ENCODE measurements around the gene DSTN.

Gene DSTN

GRCh38 chr20:17584689-17585088, 14.8 kb downstream of the DSTN start:
- DNase-seq: no peak

DNA sequence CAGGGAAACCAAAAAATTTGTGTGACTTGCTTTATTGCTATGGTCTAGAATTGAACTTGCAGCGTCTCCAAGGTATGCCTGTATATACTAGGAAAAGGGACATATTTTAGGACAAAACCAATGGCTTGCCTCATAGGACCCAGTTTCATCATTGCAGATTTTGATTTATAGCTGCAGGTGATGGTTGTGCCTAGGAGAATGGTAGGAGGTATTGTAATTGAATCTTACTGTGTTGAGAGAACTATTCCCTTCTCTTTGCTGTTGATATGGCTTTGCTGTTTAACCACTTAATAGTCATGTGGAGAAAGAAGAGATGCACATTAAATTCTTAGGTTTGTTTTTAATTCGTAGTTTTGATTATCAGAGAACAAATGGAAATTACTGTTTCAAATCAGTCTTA, 16.4 kb downstream of the DSTN start:
- no peak for DNase-seq

DNA sequence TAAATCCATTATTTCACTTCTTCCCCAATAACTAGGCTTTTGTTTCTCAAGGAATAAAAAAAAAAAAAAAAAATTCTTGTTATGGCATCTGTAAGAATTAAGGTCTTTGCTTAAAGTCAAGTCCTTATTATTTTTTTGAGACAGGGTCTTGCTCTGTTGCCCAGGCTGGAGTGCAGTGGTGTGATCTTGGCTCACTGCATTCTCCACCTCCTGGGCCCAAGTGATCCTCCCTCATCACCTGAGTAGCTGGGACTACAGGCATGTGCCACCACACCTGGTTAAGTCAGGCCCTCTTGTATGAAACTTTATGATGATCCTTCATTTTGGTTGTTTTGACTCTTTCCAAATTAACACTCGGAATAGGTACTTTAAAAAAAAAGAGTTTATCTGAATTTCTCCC, 17.3 kb downstream of the DSTN start:
- DNase-seq: no peak

GRCh38 chr20:17587824-17588223, 17.9 kb downstream of the DSTN start:
- DNase-seq: no peak

DNA sequence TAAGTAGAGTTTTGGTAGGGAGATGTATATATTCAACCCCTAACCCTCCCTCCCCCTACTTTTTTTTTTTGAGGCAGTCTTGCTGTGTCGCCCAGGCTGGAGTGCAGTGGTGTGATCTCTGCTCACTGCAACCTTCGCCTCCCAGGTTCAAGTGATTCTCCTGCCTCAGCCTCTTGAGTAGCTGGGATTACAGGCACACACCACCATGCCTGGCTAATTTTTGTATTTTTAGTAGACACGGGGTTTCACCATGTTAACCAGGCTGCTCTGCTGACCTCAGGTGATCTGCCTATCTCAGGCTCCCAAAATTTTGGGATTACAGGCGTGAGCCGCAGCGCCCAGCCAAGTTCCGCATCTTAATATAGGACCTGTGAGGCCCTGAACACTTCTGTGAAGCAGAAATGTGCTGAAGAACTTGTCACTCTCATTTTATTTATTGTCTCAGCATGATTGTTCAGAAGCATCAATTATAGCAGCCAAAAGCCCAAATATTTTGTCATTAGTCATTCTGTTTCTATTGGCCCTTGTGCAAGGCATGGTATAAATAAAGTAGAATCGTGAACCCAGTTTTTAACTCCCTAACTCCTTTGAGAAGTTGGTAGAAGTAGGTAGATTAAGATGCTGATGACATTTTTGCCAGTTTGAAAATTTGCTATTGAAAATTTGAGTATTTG, 19.4 kb downstream of the DSTN start:
- DNase-seq: no peak

DNA sequence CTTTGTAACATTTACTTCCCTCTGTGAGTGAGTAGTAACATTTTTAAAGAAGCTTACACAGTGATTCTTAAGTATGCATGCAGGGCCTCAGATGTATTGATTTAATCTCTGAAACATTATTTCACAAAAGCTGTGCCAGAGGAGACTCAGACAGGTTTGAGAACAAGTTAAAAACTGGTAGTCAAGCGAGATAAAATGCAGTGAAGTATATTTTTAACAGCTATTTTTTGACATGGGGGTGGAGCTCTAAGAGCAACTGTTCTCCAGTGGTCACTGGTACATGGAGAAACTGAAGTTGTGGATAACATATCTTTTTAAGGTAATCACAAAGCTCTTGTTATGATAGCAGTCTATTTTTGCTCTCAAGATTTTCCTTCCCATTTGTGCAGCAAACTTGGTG, 20.4 kb downstream of the DSTN start:
- no peak for DNase-seq

- DNase-seq: no peak
Observed at GRCh38 chr20:17593902-17594301, 24.0 kb downstream of the DSTN start.

- DNase-seq: no peak
Observed at GRCh38 chr20:17594443-17594842, 24.6 kb downstream of the DSTN start.

GRCh38 chr20:17595856-17596255, 26.0 kb downstream of the DSTN start:
- no peak for DNase-seq

GRCh38 chr20:17598013-17598550, 28.2 kb downstream of the DSTN start:
- DNase-seq: no peak

DNA sequence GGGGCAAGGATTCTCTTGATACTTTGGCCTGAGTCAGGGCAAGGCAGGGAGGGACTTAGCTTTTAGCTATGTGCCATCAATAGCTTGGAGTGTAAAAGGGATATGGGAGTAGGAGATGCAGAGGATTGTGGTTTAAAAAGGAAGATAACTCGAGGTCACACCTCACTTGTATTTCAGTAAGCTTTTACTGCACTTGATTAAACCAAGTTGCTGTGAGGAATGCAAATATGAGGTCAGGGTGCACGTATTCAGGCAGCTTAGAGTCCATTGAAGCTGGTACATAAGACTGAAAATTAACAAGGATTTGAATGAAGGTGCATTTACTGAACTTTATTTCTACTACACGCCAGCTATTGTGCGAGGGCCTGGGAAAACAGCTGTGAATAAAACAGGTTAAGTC, 32.1 kb downstream of the DSTN start:
- DNase-seq: no peak

DNA sequence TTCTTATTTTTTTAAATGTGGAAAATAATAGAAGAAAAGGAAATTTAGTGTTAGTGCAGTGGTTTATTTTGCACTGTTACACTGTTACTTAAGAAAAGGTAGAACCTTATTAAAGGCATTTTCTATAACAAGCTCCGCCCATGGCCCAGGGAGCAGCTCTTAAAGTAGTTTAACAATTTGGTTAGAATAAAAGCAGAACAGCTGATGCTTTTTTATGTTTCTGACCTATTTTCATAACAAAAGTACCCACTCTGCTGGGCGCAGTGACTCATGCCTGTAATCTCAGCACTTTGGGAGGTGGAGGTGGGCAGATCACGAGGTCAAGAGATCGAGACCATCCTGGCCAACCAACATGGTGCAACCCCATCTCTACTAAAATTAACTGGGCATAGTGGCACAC, 32.6 kb downstream of the DSTN start:
- DNase-seq: no peak

- DNase-seq: no peak
Observed at GRCh38 chr20:17605131-17605660, 35.3 kb downstream of the DSTN start.

GRCh38 chr20:17606001-17606400, 36.1 kb downstream of the DSTN start:
- no peak for DNase-seq

GRCh38 chr20:17608701-17609497, 39.0 kb downstream of the DSTN start:
- DNase-seq: no peak

DNA sequence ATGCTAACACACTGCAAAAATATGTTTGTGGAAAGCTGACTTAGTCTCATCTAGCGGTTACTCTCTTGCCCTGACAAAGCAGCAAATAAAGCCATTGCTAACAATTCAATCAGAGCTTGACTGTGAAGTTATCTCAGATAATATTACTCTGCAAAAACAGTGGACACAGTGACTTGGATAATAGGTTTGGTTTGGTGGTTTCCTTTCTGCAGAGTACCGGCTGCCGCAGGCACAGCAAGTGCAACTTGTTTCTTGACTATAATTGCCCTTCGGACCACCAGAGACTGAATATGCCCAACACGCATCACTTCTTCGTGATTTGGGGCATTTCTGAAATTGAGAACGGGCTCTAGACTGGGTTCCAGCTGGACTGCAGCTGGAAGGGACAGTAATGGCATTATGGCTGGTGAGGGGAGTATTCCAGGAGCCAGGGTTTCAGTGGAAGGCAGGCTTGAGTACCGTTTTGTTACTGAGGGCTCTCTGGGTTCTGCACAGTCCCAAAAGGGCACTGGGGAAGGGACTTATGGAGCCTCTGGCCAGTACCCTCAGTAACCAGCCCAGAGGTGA, 40.0 kb downstream of the DSTN start:
- DNase-seq: no peak

DNA sequence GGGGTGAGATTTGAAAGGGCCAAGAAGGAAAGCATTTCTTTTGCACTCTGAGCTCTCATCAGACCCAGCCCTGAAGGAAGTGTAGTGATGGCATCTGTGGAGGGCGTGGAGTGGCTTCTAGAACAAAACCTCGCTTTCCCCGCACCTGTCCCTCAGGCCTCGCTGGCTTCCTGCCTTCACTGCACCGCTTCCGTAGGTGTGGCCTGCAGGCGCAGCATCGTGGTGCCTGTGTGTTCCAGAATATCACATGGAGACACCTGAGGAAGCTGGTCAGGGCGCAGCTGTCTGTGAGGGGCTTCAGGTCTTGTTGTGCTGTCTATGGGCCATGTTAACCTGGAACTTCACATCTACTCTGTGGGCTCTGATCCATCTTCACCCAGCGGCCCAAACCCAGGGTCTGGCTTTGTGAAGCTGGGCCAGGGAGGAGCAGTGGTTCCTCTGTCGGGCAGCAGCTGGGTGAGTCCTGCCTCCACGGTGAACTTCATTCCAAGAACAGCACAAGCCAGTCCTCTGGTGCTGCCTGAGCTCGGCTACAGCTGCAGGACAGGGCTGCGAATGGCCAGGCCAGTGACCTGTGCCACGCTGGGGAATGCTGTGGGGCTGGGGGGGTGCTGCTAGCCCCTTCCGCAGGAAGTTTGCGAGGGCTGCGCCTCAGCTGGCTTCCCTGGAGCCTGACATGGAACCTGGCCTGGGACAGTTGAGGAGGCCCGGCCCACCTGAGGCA, 40.9 kb downstream of the DSTN start:
- no peak for DNase-seq

DNA sequence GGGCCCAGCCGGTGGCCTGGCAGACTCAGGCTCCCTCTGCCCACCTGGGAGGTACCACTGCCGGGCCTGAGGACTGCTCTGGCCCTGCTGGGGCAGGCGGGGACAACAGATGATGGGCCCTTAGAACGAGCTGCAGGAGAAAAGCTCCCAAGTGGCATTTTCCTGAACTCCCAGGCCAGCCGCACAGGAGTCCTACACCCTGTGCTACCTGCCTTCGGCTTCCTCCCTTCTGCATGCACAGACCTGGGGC, 41.3 kb downstream of the DSTN start:
- no peak for DNase-seq

DNA sequence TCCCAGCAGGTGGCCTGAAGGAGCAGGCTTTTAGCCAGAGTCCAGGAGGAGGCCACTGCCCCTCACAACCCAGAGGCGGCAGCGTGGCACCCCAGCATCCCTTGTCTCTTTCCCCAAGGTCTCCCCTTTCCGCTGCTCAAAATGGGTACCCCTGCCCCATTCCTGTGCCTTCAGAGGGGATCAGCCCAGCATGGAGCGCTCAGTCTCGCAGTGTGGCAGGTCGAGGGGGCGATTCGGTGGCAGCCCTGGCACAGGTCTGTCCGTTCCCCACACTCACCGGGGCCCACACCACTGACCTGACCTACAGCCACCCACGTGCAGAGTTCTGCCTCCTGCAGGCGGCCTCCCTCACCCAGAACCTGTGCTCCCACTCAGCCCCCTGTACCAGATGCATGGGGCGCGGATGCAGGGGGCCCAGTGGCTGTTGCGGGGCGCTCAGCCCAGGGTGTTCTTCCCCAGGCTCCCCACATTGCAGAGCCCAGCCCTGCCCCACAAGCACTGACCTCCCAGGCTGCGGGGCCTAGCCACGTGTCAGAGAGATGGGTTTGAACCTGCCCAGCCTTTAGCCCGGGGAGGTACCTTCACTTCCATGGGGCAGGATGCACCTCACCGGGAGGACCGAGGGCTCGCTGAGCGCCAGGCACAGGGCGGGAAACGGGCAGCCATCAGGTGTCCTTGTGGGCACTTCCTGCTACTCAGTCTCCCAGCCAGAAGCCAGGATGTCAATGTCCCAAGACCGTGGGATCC, 41.8 kb downstream of the DSTN start:
- no peak for DNase-seq

GRCh38 chr20:17612287-17612991, 42.6 kb downstream of the DSTN start:
- DNase-seq: no peak

GRCh38 chr20:17612992-17613327, 43.1 kb downstream of the DSTN start:
- no peak for DNase-seq
